Natural killer cell (primary cell): ENCODE data around the gene WASF2. TPM values are rescaled to one million over a fixed set of nuclear protein-coding genes. Genes with fewer than 3 reads are reported as not detected.
A peak's percentile ranks its signal among the peaks of the same experiment; 100 is the strongest.
"Not testable (repeated sequence)": the region's sequence is repeated elsewhere in the genome, so short reads cannot be mapped to it uniquely, and the experiment has no call there.

Experiments
- ATAC-seq, 3 donors: fragments of 150-1000 bp in 2 of 3; fragments of 200-7000 bp in 1 of 3; cut with Tn5 transposase; 1 replicate in 1 of 3; 2 replicates in 2 of 3; pipeline ENCODE4 v1.10.0; 2021; ENCODE audit warnings: mild to moderate bottlenecking in 2 of 3, moderate library complexity in 2 of 3
- DNase-seq, 2 donors: peaks; one replicate each; pipeline versions ENCODE4 v3.0.0 to v3.0.0-alpha.2; 2013 to 2021; ENCODE audit warnings: mixed read lengths in 1 of 2
- H3K27ac ChIP-seq: one replicate; pipeline ENCODE4 v1.5.1; 2013; ENCODE audit warnings: mild to moderate bottlenecking, low read length
- H3K27me3 ChIP-seq: one replicate; pipeline ENCODE4 v1.6.1; 2013; ENCODE audit warnings: low read length; ENCODE audit not compliant: control insufficient read depth, insufficient read depth
- H3K36me3 ChIP-seq: one replicate; pipeline ENCODE4 v1.6.1; 2013; ENCODE audit warnings: low read length; ENCODE audit not compliant: control insufficient read depth, insufficient read depth
- H3K4me1 ChIP-seq: one replicate; pipeline ENCODE4 v1.6.1; 2013; ENCODE audit warnings: low read length; ENCODE audit not compliant: control insufficient read depth, insufficient read depth
- H3K4me3 ChIP-seq: one replicate; pipeline ENCODE4 v1.5.1; 2013; ENCODE audit warnings: low read length
- H3K9me3 ChIP-seq: one replicate; pipeline ENCODE4 v1.6.1; 2013; ENCODE audit warnings: low read length; ENCODE audit not compliant: control insufficient read depth, insufficient read depth
- H3K27ac Mint-ChIP-seq, 2 donors: one replicate each; pipeline ENCODE4 v1.8.0; 2022; ENCODE audit warnings: mild to moderate bottlenecking in 2 of 2, mixed read lengths in 2 of 2, moderate library complexity in 1 of 2
- H3K27me3 Mint-ChIP-seq, 2 donors: one replicate each; pipeline ENCODE4 v1.8.0; 2022; ENCODE audit warnings: low read depth in 2 of 2, mixed read lengths in 2 of 2
- H3K36me3 Mint-ChIP-seq: one replicate; pipeline ENCODE4 v1.8.0; 2022; ENCODE audit warnings: mixed read lengths
- H3K4me1 Mint-ChIP-seq, 2 donors: one replicate each; pipeline ENCODE4 v1.8.0; 2022; ENCODE audit warnings: mixed read lengths in 2 of 2
- H3K4me3 Mint-ChIP-seq: one replicate; pipeline ENCODE4 v1.8.0; 2022; ENCODE audit warnings: mild to moderate bottlenecking, moderate library complexity, mixed read lengths
- H3K9me3 Mint-ChIP-seq, 2 donors: one replicate each; pipeline ENCODE4 v1.8.0; 2022; ENCODE audit warnings: mixed read lengths in 2 of 2
- WGBS: methylation state at CpG from one replicate; pipeline ENCODE4 v1.1.7; 2013; ENCODE audit warnings: missing lambda C conversion rate; ENCODE audit not compliant: insufficient coverage; 5-methylcytosine and 5-hydroxymethylcytosine counted together
- intact Hi-C: fragments of 100-400 bp; cut with micrococcal nuclease; formaldehyde crosslinking; loops from one replicate; pipeline ENCODE4 v1.14.2; 2022
- total RNA-seq, 4 donors: library from RNA; stranded (reverse); fragments of 120-200 nt in 1 of 4; gene quantifications; one replicate each; pipeline versions ENCODE4 v1.2.3 to v1.2.4, GENCODE V29; 2013 to 2022
- TF ChIP-seq, protein P1 (sequence below): fragments of 200-600 bp; IDR thresholded peaks from one replicate; pipeline ENCODE4 v1.8.0; 2022; ENCODE audit warnings: antibody characterized with exemption

The WASF2 gene
- total RNA-seq, 3 donors from 2014 or later (not counting 1 experiment from before 2014, with no cell fraction given), result 137 to 153 (median 143) TPM

DNA sequence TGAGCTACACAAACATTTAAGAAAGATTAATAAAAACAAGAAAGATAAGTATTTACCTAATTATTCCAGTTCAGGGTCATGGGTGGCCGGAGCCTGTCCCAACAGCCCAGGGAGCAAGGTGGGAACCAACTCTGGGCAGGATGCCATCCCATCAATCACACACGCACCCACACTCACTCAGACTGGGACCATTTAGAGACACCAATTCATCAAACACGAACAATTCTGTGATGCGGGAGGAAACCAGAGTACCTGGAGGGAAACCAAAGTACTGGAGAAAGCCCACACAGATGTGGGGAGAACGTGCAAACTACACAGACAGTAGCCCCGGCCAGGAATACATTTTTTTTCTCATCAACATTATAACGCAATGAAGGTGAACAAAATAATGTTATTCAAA, 16.2 kb downstream of the WASF2 start:
- peaks cover 72 to 82% of the 10 kb centered on the region in 2 donors for H3K4me1 Mint-ChIP-seq
- H3K27me3 Mint-ChIP-seq, result no peaks in the 10 kb centered on the region
- peak overlapping the region; percentile 73 to 76 for H3K27ac Mint-ChIP-seq
- ATAC-seq (peak in 1 of 3 donors; percentile 37), DNase-seq (peak in 1 of 2 donors; percentile 35)
- 28% methylated on average over 5 of the region's 7 CpGs for WGBS
- TF ChIP-seq, protein P1, sequence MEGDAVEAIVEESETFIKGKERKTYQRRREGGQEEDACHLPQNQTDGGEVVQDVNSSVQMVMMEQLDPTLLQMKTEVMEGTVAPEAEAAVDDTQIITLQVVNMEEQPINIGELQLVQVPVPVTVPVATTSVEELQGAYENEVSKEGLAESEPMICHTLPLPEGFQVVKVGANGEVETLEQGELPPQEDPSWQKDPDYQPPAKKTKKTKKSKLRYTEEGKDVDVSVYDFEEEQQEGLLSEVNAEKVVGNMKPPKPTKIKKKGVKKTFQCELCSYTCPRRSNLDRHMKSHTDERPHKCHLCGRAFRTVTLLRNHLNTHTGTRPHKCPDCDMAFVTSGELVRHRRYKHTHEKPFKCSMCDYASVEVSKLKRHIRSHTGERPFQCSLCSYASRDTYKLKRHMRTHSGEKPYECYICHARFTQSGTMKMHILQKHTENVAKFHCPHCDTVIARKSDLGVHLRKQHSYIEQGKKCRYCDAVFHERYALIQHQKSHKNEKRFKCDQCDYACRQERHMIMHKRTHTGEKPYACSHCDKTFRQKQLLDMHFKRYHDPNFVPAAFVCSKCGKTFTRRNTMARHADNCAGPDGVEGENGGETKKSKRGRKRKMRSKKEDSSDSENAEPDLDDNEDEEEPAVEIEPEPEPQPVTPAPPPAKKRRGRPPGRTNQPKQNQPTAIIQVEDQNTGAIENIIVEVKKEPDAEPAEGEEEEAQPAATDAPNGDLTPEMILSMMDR, result no peak
- intact Hi-C loops, result no loop called here
- no peaks in the 10 kb centered on the region for H3K36me3 Mint-ChIP-seq
- no peaks in the 10 kb centered on the region for H3K9me3 Mint-ChIP-seq
- Histone ChIP-seq H3K4me3 (no peak overlapping the region), H3K27ac (no peak overlapping the region), H3K36me3 (peaks cover 2% of the 10 kb centered on the region), H3K27me3 (no peaks in the 10 kb centered on the region), H3K9me3 (no peaks in the 10 kb centered on the region), H3K4me1 (peaks cover 45% of the 10 kb centered on the region)
- peak overlapping the region; percentile 45 for H3K4me3 Mint-ChIP-seq

DNA sequence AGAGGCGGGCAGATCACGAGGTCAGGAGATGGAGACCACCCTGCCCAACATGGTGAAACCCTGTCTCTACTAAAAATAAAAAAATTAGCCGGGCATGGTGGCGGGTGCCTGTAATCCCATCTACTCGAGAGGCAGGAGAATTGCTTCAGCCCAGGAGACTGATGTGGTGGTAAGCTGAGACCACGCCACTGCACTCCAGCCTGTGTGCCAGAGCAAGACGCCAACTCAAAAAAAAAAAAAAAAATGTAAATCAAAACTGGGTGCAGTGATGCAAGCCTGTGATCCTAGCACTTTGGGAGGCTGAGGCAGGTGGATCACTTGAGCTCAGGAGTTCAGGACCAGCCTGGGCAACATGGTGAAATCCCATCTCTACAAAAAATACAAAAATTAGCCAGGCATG, 17.9 kb downstream of the WASF2 start:
- peaks cover 75 to 85% of the 10 kb centered on the region in 2 donors for H3K4me1 Mint-ChIP-seq
- H3K4me3 Mint-ChIP-seq, H3K4me3 ChIP-seq, H3K36me3 Mint-ChIP-seq, intact Hi-C loops, H3K9me3 ChIP-seq, H3K27ac ChIP-seq, H3K27me3 ChIP-seq, ATAC-seq, H3K27me3 Mint-ChIP-seq, H3K36me3 ChIP-seq, DNase-seq, H3K9me3 Mint-ChIP-seq: not testable (repeated sequence)
- H3K4me1 ChIP-seq, result peaks cover 44% of the 10 kb centered on the region
- H3K27ac Mint-ChIP-seq, result peak overlapping the region; percentile 59 to 76
- 83% methylated on average over 7 of the region's 7 CpGs for whole genome bisulfite sequencing

DNA sequence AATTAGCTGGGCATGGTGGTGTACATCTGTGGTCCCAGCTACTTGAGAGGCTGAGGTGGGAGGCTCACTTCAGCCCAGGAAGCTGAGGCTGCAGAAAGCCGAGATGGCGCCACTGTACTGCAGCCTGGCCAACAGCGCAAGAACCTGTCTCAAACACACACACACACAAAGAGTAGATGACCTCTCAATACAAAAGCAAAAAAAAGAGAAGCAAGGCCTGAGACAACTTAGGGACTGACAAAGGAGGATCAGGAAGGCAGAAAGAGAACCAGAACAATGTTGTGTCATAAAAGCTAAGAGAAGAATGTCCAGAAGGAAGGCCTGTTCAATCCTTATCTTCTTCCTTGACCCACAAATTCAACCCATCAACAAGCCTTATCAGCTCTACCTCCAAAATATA, 18.5 kb downstream of the WASF2 start:
- H3K4me1 ChIP-seq, result peaks cover 44% of the 10 kb centered on the region

DNA sequence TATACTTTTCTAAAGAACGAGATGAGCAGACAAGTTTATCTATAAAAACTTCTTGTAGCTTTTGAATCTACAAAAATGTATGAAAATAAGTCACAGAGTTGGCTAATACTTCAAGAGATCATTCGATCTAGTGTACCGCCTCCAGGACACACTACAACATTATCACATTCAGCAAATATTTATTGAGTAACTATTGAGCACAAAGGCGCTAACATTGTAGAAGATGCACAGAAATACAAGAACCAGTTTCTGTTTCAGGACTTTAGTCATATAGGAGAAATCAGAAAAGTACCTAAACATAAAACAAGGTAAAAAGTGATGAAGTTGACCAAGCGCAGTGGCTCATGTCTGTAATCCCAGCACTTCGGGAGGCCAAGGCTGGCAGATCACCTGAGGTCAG, 20.6 kb downstream of the WASF2 start:
- H3K4me3 Mint-ChIP-seq, result no peak overlapping the region
- Histone ChIP-seq H3K36me3 (peaks cover 10% of the 10 kb centered on the region), H3K9me3 (no peaks in the 10 kb centered on the region), H3K27ac (no peak overlapping the region), H3K4me1 (peaks cover 30% of the 10 kb centered on the region), H3K4me3 (no peak overlapping the region), H3K27me3 (no peaks in the 10 kb centered on the region)
- no peaks in the 10 kb centered on the region for H3K27me3 Mint-ChIP-seq
- 96% methylated on average over 4 of the region's 6 CpGs for WGBS
- H3K36me3 Mint-ChIP-seq, result no peaks in the 10 kb centered on the region
- intact Hi-C loops, result no loop called here
- TF ChIP-seq, protein P1, result no peak
- peaks cover 70 to 74% of the 10 kb centered on the region in 2 donors for H3K4me1 Mint-ChIP-seq
- ATAC-seq (no peak), DNase-seq (no peak)
- no peaks in the 10 kb centered on the region for H3K9me3 Mint-ChIP-seq
- H3K27ac Mint-ChIP-seq, result peak overlapping the region; percentile 17 to 70

More for the DNA sequence above, 18.5 kb downstream of the WASF2 start:
- ATAC-seq, result no peak
- TF ChIP-seq, protein P1, result no peak
- no peaks in the 10 kb centered on the region for H3K27me3 Mint-ChIP-seq
- no peak overlapping the region for H3K4me3 Mint-ChIP-seq
- WGBS, result no CpG with 5 or more reads among the region's 3 CpGs
- Histone ChIP-seq H3K9me3 (no peaks in the 10 kb centered on the region), H3K36me3 (peaks cover 4% of the 10 kb centered on the region), H3K27ac (no peak overlapping the region), H3K4me3 (no peak overlapping the region), H3K27me3 (no peaks in the 10 kb centered on the region)
- intact Hi-C loops, result no loop called here
- no peak for DNase-seq
- no peaks in the 10 kb centered on the region for H3K9me3 Mint-ChIP-seq
- peak overlapping the region; percentile 59 to 76 for H3K27ac Mint-ChIP-seq
- H3K36me3 Mint-ChIP-seq, result no peaks in the 10 kb centered on the region
- peaks cover 70 to 79% of the 10 kb centered on the region in 2 donors for H3K4me1 Mint-ChIP-seq

DNA sequence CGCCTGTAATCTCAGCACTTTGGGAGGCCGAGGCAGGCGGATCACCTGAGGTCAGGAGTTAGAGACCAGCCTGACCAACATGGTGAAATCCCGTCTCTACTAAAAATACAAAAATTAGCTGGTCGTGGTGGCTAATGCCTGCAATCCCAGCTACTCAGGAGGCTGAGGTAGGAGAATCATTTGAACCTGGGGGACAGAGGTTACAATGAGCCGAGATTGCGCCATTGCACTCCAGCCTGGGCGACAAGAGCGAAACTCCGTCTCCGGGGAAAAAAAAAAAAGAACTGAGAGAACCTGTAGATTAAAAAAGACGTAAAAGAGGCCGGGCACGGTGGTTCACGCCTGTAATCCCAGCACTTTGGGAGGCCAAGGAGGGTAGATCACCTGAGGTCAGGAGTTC, 21.6 kb downstream of the WASF2 start:
- H3K36me3 Mint-ChIP-seq, H3K36me3 ChIP-seq, ATAC-seq, H3K9me3 Mint-ChIP-seq, H3K4me3 ChIP-seq, DNase-seq, H3K9me3 ChIP-seq, H3K27me3 Mint-ChIP-seq, H3K27ac ChIP-seq, intact Hi-C loops, H3K27me3 ChIP-seq: not testable (repeated sequence)
- Mint-ChIP-seq H3K4me3 (peak overlapping the region; percentile 42), H3K4me1 (peaks cover 61 to 64% of the 10 kb centered on the region in 2 donors), H3K27ac (peak overlapping the region; percentile 17 to 70)
- peaks cover 23% of the 10 kb centered on the region for H3K4me1 ChIP-seq
- WGBS, result 95% methylated on average over 15 of the region's 15 CpGs
